Parathyroid adenoma (tissue), 2 donors: Measurements from ENCODE around the gene OR56A1.

Source experiments
- H2AFZ ChIP-seq: fragments of 300-600 bp; sonication (generic); one replicate; pipeline ENCODE4 v1.7.0; 2017; ENCODE audit warnings: antibody characterized with exemption, mild to moderate bottlenecking
- H3K27ac ChIP-seq: fragments of 300-600 bp; sonication (generic); one replicate; pipeline ENCODE4 v1.7.0; 2017
- H3K27me3 ChIP-seq: fragments of 300-600 bp; sonication (generic); one replicate; pipeline ENCODE4 v1.7.0; 2017; ENCODE audit warnings: low read length; ENCODE audit not compliant: control insufficient read depth, insufficient read depth
- H3K36me3 ChIP-seq: fragments of 300-600 bp; sonication (generic); one replicate; pipeline ENCODE4 v1.7.0; 2017; ENCODE audit warnings: low read length; ENCODE audit not compliant: control insufficient read depth, insufficient read depth
- H3K4me1 ChIP-seq: fragments of 300-600 bp; sonication (generic); one replicate; pipeline ENCODE4 v1.7.0; 2017; ENCODE audit warnings: control low read depth
- H3K4me2 ChIP-seq: fragments of 300-600 bp; sonication (generic); one replicate; pipeline ENCODE4 v1.7.0; 2017; ENCODE audit warnings: low read length
- H3K4me3 ChIP-seq: fragments of 300-600 bp; sonication (generic); one replicate; pipeline ENCODE4 v1.7.0; 2017; ENCODE audit warnings: low read depth, low read length
- H3K79me2 ChIP-seq: fragments of 300-600 bp; sonication (generic); one replicate; pipeline ENCODE4 v1.7.0; 2017; ENCODE audit warnings: control low read depth
- H3K9ac ChIP-seq: fragments of 300-600 bp; sonication (generic); one replicate; pipeline ENCODE4 v1.7.0; 2017; ENCODE audit warnings: mild to moderate bottlenecking
- H3K9me3 ChIP-seq: fragments of 300-600 bp; sonication (generic); one replicate; pipeline ENCODE4 v1.7.0; 2017; ENCODE audit warnings: low read length; ENCODE audit not compliant: control insufficient read depth
- TF ChIP-seq, protein P1 (sequence below): fragments of 300-600 bp; sonication (generic); IDR thresholded peaks from one replicate; pipeline ENCODE4 v1.7.0; 2017; ENCODE audit warnings: antibody characterized with exemption, mild to moderate bottlenecking
- donor health status: primary hyperparathyroidism.

OR56A1 gene

GRCh38 chr11:5973530-5973929 is 57.0 kb downstream of the OR56A1 start:
- Histone ChIP-seq H3K4me2 (no peak overlapping the region), H3K4me3 (no peak overlapping the region), H3K36me3 (no peaks in the 10 kb centered on the region), H2AFZ (no peak overlapping the region), H3K27me3 (no peaks in the 10 kb centered on the region), H3K27ac (no peak overlapping the region), H3K4me1 (no peaks in the 10 kb centered on the region), H3K9ac (no peak overlapping the region), H3K79me2 (no peaks in the 10 kb centered on the region), H3K9me3 (no peaks in the 10 kb centered on the region)
- TF ChIP-seq, protein P1, sequence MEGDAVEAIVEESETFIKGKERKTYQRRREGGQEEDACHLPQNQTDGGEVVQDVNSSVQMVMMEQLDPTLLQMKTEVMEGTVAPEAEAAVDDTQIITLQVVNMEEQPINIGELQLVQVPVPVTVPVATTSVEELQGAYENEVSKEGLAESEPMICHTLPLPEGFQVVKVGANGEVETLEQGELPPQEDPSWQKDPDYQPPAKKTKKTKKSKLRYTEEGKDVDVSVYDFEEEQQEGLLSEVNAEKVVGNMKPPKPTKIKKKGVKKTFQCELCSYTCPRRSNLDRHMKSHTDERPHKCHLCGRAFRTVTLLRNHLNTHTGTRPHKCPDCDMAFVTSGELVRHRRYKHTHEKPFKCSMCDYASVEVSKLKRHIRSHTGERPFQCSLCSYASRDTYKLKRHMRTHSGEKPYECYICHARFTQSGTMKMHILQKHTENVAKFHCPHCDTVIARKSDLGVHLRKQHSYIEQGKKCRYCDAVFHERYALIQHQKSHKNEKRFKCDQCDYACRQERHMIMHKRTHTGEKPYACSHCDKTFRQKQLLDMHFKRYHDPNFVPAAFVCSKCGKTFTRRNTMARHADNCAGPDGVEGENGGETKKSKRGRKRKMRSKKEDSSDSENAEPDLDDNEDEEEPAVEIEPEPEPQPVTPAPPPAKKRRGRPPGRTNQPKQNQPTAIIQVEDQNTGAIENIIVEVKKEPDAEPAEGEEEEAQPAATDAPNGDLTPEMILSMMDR, result no peak
